GM18868 (cell line): ENCODE data around the gene CPPED1.

Experiments used
- ATAC-seq: cut with Tn5 transposase; IDR thresholded peaks from one replicate; pipeline ENCODE4 v1.9.1; 2021; ENCODE audit warnings: mild to moderate bottlenecking, moderate library complexity; ENCODE audit not compliant: unreplicated experiment

CPPED1 gene

DNA sequence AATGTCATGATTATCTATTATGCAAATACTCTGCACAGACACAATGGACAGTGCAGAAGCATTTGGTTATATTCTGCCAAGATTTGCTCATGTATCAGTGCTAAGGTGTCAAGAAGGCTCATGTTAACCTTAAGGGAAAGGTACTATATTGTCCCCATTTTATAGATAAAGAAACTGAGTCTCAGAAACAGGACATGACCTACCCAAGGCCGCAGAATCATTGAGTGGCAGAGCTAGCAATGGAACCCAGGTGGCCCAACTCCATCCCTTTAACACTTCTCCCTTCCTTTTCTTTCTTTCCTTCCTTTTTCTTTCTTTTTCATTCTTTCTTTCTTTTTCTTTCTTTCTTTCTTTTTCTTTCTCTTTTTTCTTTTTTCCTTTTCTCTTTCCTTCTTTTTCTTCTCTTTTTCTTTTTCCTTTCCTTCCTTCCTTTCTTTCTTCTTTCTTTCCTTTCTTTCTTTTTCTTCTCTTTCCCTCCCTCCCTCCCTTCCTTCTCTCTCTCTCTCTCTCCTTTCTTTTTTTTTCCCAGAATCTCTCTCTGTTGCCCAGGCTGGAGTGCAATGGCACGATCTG lies 149.8 kb downstream of the CPPED1 start:
- ATAC-seq = no peak

DNA sequence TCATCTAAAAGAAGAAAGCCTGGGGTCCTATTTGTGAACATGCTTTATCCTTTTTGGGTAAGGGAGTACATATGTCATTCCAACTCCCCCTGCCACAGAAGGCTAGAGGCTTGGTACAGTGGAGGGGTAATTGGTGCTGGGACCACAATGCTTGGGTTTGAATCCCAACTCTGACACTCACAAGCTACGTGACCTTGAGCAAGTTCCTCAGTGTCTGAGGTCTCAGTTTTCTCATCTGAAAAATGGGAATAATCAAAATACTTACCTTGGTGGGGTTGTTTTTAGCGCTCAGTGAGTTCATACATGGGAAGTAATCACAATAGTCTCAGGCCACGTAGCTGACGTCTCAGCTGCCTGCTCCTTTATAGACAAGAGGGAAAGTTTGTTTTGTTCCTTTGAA lies 150.8 kb downstream of the CPPED1 start:
- no peak for ATAC-seq

DNA sequence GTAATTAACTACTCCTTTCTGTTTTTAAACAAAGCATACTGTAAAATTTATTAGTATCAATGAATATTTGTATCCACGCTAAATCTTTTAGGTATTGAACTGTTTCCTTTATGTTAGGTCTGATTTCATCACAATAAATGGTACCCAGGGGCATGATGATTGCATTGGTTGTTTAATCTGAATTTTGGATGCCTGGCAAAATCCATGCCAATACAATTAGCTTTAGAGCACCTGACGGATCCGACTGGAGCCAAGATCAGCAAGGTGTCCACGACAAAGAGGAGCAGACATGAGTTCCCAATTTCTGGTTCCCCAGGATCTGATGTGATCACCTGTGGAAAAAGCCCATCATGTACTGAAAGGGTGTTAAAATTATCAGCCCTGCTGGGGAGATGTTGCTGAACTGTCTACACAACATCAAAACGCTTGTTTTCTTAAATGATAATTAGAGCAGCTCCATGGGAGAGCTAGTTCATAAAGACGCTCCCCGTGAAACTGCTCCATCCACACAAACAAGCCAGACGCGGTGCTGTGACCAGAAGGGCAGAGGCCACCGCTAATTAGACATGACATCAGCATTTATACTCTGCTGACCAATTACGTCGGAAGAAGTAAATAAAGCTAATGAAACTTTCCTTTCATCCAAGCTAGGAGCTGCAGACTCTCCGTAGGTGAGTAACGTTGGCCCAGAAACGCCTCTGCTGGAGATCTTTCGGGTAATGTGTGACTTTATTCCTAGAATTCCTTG lies 151.7 kb downstream of the CPPED1 start:
- ATAC-seq = no peak

DNA sequence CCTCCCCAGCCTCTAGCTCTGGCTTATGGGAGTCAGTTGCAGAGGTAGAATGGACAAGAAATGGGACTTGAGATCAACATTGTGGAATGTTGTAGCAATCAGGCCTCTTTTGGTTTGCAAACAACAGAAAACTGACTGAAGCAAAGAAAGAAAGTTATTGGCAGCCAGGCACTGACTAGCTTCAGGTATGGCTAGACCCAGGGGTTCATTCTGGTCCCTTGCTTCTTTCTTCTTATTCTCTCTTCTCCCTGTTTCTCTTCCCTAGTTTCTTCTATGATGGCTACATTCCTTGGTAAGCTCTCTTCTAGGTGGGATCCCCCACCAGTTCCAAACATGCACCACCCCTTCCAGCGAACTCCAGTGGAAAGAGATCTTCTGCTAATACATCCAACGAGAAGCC lies 154.3 kb downstream of the CPPED1 start:
- ATAC-seq = no peak

DNA sequence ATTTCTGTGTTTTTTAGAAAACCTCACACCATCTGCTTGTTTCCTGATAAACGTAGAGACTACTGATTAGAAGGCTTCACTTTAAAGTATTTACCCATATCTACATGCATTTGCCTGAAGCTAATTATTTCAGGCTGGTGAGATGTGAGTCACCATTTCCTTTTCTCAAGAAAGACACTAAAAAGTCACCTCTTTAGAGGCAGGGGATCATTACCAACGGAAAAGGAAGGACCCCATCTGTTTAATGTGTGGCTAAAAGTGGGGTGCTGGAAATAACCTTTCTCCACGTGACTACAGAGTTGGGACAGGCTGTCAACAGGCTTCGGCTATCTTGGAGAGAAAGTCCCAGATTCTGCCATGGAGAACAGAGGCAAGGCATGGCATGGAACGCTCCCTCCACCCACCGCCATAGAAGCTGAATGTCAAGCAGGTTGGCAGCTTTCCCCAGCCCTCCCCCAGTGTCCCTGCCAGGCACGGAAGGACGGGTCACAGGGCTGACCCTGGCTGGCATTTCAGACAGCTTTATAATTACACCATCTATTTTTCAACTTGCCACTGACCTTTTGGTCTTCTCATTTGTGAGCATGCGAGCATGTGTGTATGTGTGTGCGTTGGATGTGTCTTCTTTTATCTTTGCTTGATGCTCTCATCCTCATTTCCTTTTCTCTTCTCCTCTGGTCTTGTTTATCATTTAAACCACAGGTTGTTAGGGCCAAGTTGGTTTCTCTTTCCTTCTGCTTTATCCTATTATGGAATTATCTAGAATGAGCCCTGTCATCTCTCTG lies 157.0 kb downstream of the CPPED1 start:
- peak; percentile 39 for ATAC-seq

DNA sequence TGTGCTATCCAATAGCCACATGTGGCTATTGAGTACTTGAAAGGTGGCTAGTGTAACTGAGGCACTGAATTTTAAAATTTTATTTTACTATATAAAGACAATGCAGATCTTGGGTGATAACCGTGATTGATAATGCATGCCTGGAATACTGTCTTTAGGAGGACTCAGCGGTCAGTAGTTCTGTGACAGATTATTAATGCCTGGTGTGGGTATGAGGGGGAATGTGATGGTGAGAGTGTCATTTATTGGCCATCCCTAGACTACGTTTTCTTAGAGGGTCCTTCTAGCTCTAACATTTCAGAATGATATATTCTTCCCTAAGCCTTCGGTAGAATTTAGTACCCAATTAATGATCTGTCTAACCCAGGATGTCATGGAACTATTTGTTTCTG lies 157.6 kb downstream of the CPPED1 start:
- no peak for ATAC-seq

DNA sequence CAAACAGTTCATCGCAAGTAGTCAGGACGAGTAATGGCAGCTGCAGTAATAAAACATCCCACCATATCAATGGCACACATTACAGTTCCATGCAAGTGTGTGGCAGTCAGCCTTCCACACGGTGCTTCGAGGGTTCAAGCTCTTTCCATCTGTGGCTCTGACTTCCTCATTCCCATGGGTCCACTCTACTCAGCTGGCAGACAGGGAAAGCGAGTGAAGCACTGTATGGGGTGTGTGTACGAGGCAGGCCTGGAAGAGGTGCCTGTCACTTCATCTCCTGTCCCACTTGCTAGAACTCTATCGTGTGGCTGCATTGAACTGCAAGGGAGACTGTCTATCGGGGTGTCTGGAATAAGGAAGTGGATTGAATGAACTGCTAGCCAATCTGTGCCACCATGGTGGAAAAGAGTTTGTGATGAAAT lies 160.6 kb downstream of the CPPED1 start:
- no peak for ATAC-seq

DNA sequence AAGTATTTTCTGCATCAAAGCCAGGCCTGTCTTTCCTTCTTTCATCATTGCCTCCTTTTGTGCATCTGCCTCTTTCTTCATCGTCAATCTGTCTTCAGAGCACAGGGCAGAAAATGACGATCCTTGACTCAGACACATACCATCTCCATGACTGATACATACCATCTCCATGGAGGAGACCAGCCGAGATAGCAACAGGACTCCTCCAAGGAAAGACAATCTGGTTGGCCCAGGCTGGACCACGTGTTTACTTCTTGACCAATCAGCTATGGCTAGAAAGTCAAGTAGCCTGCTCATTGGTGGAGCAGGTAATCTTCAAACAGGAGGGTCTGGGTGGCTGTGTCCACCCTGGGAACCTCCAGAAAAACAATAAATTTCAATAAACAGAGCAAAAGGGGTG lies 164.6 kb downstream of the CPPED1 start:
- no peak for ATAC-seq

DNA sequence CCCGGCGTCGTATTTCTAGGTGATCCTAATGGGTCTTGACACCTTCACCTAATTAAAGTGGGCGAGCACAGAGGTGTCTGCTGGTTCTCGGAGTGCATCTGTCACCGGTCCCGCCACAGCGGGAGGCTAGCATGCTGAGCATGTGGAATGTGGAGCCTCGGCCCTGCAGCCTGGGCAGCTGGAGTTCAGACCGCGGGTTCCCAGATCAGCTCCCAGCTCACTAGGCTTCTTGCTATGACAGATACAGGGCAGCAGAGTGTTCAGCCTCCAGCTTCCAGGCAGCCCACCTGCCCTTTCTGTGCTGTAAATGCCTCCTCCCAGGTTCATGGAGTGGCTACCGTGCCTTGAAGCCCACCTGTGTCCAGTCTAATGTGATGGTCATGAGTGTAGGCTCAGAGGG lies 166.7 kb downstream of the CPPED1 start:
- ATAC-seq = no peak

DNA sequence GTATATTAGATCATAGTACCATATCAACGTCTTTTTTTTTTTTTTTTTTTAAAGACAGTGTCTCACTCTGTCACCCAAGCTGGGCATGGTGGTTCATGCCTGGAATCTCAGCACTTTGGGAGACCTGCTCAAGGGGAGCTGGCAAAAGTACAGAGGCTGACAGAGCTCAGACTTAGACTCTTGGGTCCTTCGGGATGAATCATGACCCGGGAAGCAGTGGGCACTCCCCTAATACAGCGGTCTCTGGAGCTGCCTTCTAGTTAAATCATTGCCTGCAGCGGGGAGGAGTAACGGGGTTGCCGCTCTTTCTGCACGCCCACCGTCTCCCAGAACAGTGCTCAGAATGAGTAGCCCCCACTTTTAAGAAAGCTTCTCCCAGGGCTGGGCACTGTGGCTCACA lies 174.4 kb downstream of the CPPED1 start:
- ATAC-seq = no peak

DNA sequence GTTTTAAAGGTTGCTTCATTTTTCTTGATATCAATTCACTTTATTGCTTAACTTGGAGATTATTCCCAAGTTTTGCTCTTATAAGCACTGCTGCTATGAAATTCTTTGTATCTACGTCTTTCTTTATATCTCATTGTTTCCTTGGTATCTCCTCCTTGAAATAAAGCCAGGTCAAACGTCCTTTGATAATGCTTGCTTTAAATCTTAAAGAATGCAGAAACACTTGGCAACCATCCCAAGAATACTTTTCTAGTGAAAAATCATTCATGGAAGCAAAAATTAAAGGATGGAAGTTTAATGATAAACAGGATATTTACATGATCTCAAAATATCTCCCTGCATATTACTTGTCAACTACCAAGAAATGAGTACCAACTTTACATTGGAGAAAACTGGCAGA lies 175.2 kb downstream of the CPPED1 start:
- no peak for ATAC-seq

DNA sequence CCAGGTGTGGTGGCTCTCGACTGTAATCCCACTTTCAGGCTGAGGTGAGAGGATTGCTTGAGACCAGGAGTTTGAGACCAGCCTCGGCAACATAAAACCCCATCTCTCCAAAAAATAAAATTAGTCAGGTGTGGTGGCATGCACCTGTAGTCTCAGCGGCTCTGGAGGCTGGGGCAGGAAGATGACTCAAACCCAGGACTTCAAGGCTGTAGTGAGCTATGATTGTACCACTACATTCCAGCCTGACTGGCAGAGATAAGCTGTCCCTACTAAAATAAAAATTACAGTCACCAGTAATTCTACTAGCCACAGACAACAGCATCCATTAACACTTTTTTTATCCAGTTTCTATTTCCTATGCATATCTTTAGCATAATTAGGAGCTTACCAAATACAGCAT lies 176.3 kb downstream of the CPPED1 start:
- no peak for ATAC-seq

DNA sequence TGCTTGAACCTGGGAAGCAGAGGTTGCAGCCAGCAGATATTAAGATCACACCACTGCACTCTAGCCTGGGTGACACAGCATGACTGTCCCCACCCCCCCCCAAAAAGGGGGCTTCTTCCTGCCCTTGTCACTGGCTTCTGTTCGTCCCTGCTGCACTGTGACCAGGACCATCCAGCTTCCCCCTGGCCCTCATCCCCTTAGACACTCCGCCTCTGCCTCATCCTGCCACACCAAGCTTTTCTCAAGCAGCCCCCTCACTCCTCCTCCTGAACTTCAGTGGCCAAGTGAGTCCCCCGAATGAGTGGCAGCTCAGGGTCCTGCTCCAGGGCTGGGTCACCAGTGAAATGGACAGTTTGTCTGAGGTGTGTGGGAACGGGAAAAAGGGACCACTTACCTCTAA lies 177.3 kb downstream of the CPPED1 start:
- no peak for ATAC-seq

DNA sequence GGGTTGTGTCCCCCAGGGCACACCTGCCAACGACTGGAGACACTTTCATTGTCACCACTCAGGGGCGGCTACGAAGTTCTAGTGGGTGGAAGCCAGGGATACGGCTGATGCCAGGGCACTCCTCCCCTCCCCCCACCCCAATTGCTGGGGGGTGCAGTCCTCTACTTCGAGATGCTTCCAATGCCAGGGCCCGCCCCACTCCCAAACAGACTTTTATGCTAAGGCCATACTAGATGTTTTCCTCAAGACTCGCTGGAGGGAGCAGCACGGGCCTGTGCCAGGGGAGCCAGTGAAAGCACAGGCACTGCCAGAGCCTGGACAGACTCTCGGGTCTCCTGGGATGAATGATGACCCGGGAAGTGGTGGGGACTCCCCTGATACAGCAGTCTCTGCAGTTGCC lies 178.0 kb downstream of the CPPED1 start:
- no peak for ATAC-seq

DNA sequence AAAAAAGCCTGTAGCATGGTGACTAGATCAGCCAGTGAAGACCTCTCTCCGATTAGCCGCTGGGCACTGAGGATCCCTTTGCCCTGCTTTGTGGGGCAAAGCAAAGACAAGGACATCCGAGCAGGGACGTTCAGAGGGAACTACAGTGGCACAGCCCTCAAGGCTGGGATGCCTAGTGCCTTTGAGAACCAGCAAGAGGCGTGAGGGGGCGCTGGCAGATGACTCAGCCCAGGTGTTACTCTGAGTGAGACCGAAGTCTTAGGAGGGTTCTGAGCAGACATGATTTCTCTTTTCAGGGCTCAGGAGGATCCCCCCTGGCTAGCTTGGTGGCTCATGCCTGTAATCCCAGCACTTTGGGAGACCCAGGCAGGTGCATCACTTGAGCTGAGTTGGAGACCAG lies 178.6 kb downstream of the CPPED1 start:
- ATAC-seq = no peak

DNA sequence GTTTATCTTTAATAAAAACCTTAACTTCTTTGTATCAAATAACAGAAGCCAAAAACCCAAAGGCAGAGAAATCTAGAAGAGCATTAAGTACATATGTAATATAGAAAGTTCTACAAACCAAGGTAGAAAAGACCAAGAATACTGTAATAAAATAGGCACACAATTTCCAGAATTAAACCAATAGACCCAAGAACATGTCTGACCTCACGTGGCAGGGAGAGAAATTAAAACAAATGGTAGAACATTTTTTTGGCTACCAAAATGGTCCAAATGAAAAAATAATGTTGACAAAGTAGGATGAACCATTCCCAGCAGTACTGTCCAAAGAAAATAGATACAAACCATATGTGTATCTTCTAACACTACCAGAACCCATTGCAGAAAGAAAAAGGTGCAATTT lies 183.5 kb downstream of the CPPED1 start:
- no peak for ATAC-seq

DNA sequence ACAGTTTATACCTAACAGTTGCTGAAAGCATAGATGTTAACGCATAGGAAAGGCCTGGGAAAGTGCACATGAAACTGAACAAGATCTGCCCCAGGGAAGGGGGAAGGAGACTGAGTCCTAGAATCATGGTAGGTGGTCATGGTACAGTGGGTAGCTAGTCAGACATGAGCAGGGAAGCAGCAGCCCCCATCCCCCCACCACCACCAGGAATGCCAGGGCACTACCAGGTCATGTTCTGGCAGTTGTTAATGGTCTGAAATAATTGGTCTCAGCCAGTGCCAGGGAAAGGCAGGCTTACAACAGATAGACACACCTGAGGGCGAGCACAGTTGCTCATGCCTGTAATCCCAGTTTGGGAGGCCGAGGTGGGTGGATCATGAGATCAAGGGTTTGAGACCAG lies 185.2 kb downstream of the CPPED1 start:
- no peak for ATAC-seq

DNA sequence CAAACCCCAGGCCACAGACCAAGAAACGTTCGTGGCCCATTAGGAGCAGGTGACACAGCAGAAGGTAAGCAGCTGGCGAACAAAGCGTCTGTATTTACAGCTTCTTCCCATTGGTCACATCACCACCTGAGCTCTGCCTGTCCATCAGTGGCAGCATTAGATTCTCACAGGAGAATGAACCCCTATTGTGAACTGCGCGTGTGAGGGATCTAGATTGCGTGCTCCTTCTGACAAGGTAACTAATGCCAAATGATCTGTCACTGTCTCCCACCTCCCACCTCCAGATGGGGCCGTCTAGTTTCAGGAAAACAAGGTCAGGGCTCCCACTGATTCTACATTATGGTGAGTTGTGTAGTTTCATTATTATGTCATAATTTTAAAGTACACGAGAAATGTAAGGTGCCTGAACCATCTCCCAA lies 186.3 kb downstream of the CPPED1 start:
- ATAC-seq = no peak

DNA sequence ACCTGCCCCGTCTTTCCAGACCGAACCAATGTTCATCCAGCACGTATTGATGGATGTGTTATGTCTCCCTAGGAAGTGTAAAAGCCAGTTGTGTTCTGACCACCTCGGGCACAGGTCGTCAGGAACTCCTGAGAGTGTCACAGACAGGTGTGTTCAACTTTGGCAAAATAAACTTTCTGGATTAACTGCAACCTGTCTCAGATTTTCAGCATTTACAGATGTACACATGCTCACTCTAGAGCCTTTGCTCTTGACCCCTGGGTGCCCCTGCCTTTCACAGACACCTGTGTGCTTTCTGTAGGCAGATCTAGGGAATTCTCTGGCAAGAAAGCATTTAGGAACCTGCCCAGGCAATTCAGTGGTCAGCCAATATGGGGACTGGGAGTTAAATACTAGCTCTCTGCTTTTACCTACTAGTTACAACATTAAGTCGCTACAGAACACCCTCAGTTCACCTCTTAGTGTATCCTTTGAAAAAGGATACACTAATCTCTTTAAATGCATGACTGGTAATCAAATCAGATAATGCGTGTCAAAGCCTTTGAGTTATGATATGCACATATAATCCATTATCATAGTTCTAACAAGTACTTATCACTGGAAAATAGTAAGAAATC lies 188.9 kb downstream of the CPPED1 start:
- no peak for ATAC-seq

DNA sequence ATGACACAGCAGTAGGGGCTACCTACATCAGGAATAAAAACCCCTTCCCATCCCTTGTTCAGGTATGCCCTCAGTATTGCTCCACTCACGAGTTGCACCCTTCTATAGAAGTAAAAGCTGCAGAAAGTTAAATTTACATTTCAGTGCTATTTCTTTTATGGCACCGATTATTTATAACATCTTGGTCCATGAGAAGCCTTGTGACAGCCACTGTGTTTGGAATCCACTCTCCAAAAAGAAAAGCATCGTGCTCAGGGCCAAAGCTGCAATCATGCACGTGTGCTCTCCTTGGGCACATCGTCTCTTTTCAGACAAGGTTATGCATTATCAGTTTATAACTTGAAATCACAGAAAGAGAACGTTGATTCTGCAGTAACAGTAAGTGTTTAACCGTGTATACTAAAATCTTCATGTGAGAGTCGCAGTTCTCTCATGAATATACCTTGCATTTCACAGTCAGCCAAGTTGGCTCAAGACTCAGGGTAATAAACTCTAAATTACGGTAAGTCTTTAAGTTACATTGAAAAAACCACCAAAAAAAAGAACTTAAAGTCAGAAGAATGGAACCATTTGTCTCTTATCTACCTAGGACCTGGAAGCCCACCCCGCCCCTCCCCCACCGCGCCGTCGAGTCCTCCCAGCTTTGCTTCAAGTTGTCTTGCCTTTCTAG lies 189.6 kb downstream of the CPPED1 start:
- ATAC-seq = no peak
